OCI-LY3 (cell line): ENCODE data around the gene PDGFC.

Experiments
- H2AFZ ChIP-seq: fragments of 200-600, 300-600 bp; shearing (Covaris generic); 2 replicates; pipeline ENCODE4 v1.6.0; 2014; ENCODE audit warnings: antibody characterized with exemption, low read depth, low read length
- H3K27ac ChIP-seq: fragments of 200-600, 300-600 bp; sonication (generic); 2 replicates; pipeline ENCODE4 v1.5.1; 2014; ENCODE audit warnings: mild to moderate bottlenecking, low read length, moderate library complexity, mixed read lengths
- H3K27me3 ChIP-seq: fragments of 200-600, 300-600 bp; sonication (generic); 2 replicates; pipeline ENCODE4 v1.6.1; 2014; ENCODE audit warnings: low read depth, low read length, mixed read lengths
- H3K36me3 ChIP-seq: fragments of 200-600, 300-600 bp; sonication (generic); replicated peaks from 2 replicates; pipeline ENCODE3; 2014; ENCODE audit warnings: low read depth, low read length, mixed read lengths
- H3K4me1 ChIP-seq: fragments of 300-600, 200-600 bp; sonication (generic); 2 replicates; pipeline ENCODE4 v1.6.1; 2014; ENCODE audit warnings: low read length, mixed read lengths
- H3K4me2 ChIP-seq: fragments of 200-600, 300-600 bp; sonication (generic); 2 replicates; pipeline ENCODE4 v1.6.1; 2014; ENCODE audit warnings: low read length, mixed read lengths
- H3K4me3 ChIP-seq: fragments of 300-600, 200-600 bp; sonication (generic); 2 replicates; pipeline ENCODE4 v1.5.1; 2014; ENCODE audit warnings: antibody characterized with exemption, mild to moderate bottlenecking, low read length, moderate library complexity
- H3K79me2 ChIP-seq: fragments of 300-600, 200-600 bp; shearing (Covaris generic); 2 replicates; pipeline ENCODE4 v1.6.1; 2014; ENCODE audit warnings: mild to moderate bottlenecking, low read length, mixed read lengths
- H3K9ac ChIP-seq: fragments of 300-600, 200-600 bp; shearing (Covaris generic); 2 replicates; pipeline ENCODE4 v1.6.0; 2014; ENCODE audit warnings: mild to moderate bottlenecking, low read length, moderate library complexity
- H3K9me3 ChIP-seq: fragments of 200-600, 300-600 bp; shearing (Covaris generic); 2 replicates; pipeline ENCODE4 v1.6.1; 2014; ENCODE audit warnings: low read length, mixed read lengths; ENCODE audit not compliant: insufficient read depth
- H4K20me1 ChIP-seq: fragments of 200-600, 300-600 bp; sonication (generic); 2 replicates; pipeline ENCODE4 v1.6.1; 2016; ENCODE audit warnings: low read length, mixed read lengths; ENCODE audit not compliant: insufficient read depth
- CTCF ChIP-seq: fragments of 200-600, 300-600 bp; sonication (generic); IDR thresholded peaks from 2 replicates; pipeline ENCODE4 v1.5.1; 2014; ENCODE audit warnings: antibody characterized with exemption, low read length, low read depth
- EZH2phosphoT487 ChIP-seq: fragments of 200-600 bp; shearing (Covaris generic); IDR thresholded peaks from 2 replicates; pipeline ENCODE4 v1.6.1; 2018; ENCODE audit warnings: antibody characterized with exemption, mixed run types, low read depth

PDGFC gene

DNA sequence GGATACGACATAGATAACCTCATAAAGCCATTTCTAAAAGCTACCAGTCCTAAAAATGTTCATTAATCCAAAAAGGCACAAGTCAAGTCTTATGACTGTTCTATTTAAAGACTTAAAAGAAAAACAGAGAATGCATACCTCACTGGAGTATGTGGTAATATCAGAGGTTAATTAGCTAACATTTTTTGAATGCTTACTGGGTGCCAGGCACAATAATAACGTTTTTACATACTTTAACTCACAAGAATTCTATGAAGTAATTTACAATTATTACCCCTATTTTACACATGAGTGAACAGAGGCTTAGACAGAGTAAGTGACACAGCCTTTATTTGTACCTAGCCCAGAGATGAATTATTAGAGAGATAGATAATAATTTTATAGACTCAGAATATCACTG, 207.5 kb downstream of the PDGFC start:
- H3K79me2 ChIP-seq = no peaks in the 10 kb centered on the region
- H3K27me3 ChIP-seq = no peaks in the 10 kb centered on the region
- no peaks in the 10 kb centered on the region for H3K4me1 ChIP-seq
- no peak overlapping the region for H2AFZ ChIP-seq
- H4K20me1 ChIP-seq = no peaks in the 10 kb centered on the region
- H3K9me3 ChIP-seq = no peaks in the 10 kb centered on the region
- no peak overlapping the region for H3K27ac ChIP-seq
- no peak overlapping the region for H3K4me3 ChIP-seq
- no peaks in the 10 kb centered on the region for H3K36me3 ChIP-seq
- H3K9ac ChIP-seq = no peak overlapping the region
- TF ChIP-seq EZH2phosphoT487 (no peak), CTCF (no peak)
- no peak overlapping the region for H3K4me2 ChIP-seq

GRCh38 chr4:156763511-156763910, 208.1 kb downstream of the PDGFC start:
- H3K9ac ChIP-seq = no peak overlapping the region
- no peaks in the 10 kb centered on the region for H3K79me2 ChIP-seq
- H3K27me3 ChIP-seq = no peaks in the 10 kb centered on the region
- H2AFZ ChIP-seq = no peak overlapping the region
- H4K20me1 ChIP-seq = no peaks in the 10 kb centered on the region
- TF ChIP-seq EZH2phosphoT487 (no peak), CTCF (no peak)
- H3K36me3 ChIP-seq = no peaks in the 10 kb centered on the region
- H3K4me3 ChIP-seq = no peak overlapping the region
- H3K9me3 ChIP-seq = no peaks in the 10 kb centered on the region
- no peaks in the 10 kb centered on the region for H3K4me1 ChIP-seq
- no peak overlapping the region for H3K27ac ChIP-seq
- H3K4me2 ChIP-seq = no peak overlapping the region

DNA sequence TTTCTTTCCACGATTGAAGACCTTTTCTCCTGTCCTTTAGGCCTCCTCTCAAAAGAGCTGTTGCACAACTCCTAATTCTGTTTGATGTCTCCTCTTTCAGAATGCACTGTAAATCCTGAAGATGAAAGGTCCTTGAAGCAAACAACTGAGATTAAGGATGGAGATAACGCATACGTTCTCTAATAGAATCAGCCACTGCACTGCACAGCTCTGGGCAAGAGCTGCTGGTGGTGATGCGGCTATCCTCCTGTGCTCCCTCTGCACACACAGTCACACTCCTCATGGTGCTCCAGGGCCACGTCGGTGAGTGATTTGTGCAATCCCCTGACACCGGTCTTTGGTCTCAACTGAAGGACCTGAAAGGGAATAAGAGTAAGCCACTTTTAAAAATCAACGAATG, 208.7 kb downstream of the PDGFC start:
- no peak overlapping the region for H3K9ac ChIP-seq
- H3K4me1 ChIP-seq = no peaks in the 10 kb centered on the region
- no peak overlapping the region for H3K27ac ChIP-seq
- H3K4me2 ChIP-seq = no peak overlapping the region
- H3K4me3 ChIP-seq = no peak overlapping the region
- TF ChIP-seq EZH2phosphoT487 (no peak), CTCF (no peak)
- H2AFZ ChIP-seq = no peak overlapping the region
- no peaks in the 10 kb centered on the region for H3K9me3 ChIP-seq
- no peaks in the 10 kb centered on the region for H3K36me3 ChIP-seq
- no peaks in the 10 kb centered on the region for H3K27me3 ChIP-seq
- H3K79me2 ChIP-seq = no peaks in the 10 kb centered on the region
- no peaks in the 10 kb centered on the region for H4K20me1 ChIP-seq

DNA sequence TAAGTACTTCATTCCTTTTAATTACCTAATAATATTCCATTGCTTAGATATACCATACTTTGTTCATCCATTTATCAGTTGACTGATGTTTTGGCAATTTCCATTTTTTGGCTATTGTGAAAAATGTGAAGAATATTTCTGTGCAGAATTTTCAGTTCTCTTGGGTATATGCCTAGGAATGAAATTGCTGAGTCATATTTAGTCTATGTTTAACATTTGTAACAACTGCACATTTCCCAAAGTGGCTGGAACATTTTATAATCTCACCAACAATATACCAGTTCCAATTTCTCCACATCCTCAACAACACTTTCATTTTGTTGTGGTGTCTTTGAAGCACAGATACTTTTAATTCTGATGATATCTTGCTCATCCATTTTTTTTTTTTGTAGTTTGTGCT, 215.5 kb downstream of the PDGFC start:
- no peak overlapping the region for H3K4me3 ChIP-seq
- TF ChIP-seq EZH2phosphoT487 (no peak), CTCF (no peak)
- H3K9ac ChIP-seq = no peak overlapping the region
- H3K4me2 ChIP-seq = no peak overlapping the region
- H3K79me2 ChIP-seq = no peaks in the 10 kb centered on the region
- H3K9me3 ChIP-seq = no peaks in the 10 kb centered on the region
- no peaks in the 10 kb centered on the region for H3K27me3 ChIP-seq
- H3K4me1 ChIP-seq = peaks cover 6% of the 10 kb centered on the region
- H3K36me3 ChIP-seq = no peaks in the 10 kb centered on the region
- H3K27ac ChIP-seq = no peak overlapping the region
- H4K20me1 ChIP-seq = no peaks in the 10 kb centered on the region
- no peak overlapping the region for H2AFZ ChIP-seq
